MCF 10A (cell line): ENCODE data around the gene MAN2A1. TPM values are rescaled to one million over a fixed set of nuclear protein-coding genes. Genes with fewer than 3 reads are reported as not detected.
"Not testable (repeated sequence)": the region's sequence is repeated elsewhere in the genome, so short reads cannot be mapped to it uniquely, and the experiment has no call there.

Experiments
- BruUV-seq: library from RNA; stranded (reverse); fragments of 400-500 nt; replicated peaks from 2 replicates; lab custom pipeline; 2021; lab: Mats Ljungman, UMichigan
- CTCF ChIA-PET: fragments of 300-600 bp; sonication (Branson Sonifier 250); formaldehyde crosslinking; extraction: SDS; loops from one replicate; lab custom pipeline; 2021; ENCODE audit warnings: antibody characterized with exemption, inconsistent platforms; lab: Yijun Ruan, JAX
- POLR2A ChIA-PET: fragments of 300-600, 350-650 bp; sonication (Branson Sonifier 250); formaldehyde crosslinking; extraction: SDS; loops from one replicate; lab custom pipeline; 2020; ENCODE audit warnings: antibody characterized with exemption, inconsistent platforms; lab: Yijun Ruan, JAX
- DNase-seq: peaks from one replicate; pipeline ENCODE4 v3.0.0-alpha.2; 2018; ENCODE audit not compliant: unreplicated experiment
- H3K27ac Mint-ChIP-seq: one replicate; pipeline ENCODE4 v1.8.0; 2022; ENCODE audit warnings: mild to moderate bottlenecking, low read depth, mixed read lengths; ENCODE audit not compliant: unreplicated experiment
- H3K27me3 Mint-ChIP-seq: one replicate; pipeline ENCODE4 v1.8.0; 2022; ENCODE audit warnings: mixed read lengths; ENCODE audit not compliant: insufficient read depth, unreplicated experiment
- H3K36me3 Mint-ChIP-seq: one replicate; pipeline ENCODE4 v1.8.0; 2022; ENCODE audit warnings: mild to moderate bottlenecking, moderate library complexity, mixed read lengths; ENCODE audit not compliant: insufficient read depth, unreplicated experiment
- H3K4me1 Mint-ChIP-seq: one replicate; pipeline ENCODE4 v1.8.0; 2022; ENCODE audit warnings: mixed read lengths; ENCODE audit not compliant: insufficient read depth, unreplicated experiment
- H3K4me3 Mint-ChIP-seq: one replicate; pipeline ENCODE4 v1.8.0; 2022; ENCODE audit warnings: mild to moderate bottlenecking, moderate library complexity, mixed read lengths; ENCODE audit not compliant: unreplicated experiment
- H3K9me3 Mint-ChIP-seq: one replicate; pipeline ENCODE4 v1.8.0; 2022; ENCODE audit warnings: mixed read lengths; ENCODE audit not compliant: unreplicated experiment
- intact Hi-C: fragments of 100-400 bp; cut with micrococcal nuclease; formaldehyde crosslinking; loops from 2 replicates; pipeline ENCODE4 v1.14.1; 2022
- total RNA-seq: library from RNA; stranded (reverse); gene quantifications from 2 replicates; pipeline ENCODE4 v1.2.3, GENCODE V29; 2022
- TF ChIP-seq, protein P1 (sequence below): fragments of 200-600 bp; IDR thresholded peaks from one replicate; pipeline ENCODE4 v1.8.0; 2022; ENCODE audit warnings: antibody characterized with exemption, mild to moderate bottlenecking; ENCODE audit not compliant: unreplicated experiment

MAN2A1 gene
- total RNA-seq, 1 experiment from 2014 or later, result 44.1 TPM

DNA sequence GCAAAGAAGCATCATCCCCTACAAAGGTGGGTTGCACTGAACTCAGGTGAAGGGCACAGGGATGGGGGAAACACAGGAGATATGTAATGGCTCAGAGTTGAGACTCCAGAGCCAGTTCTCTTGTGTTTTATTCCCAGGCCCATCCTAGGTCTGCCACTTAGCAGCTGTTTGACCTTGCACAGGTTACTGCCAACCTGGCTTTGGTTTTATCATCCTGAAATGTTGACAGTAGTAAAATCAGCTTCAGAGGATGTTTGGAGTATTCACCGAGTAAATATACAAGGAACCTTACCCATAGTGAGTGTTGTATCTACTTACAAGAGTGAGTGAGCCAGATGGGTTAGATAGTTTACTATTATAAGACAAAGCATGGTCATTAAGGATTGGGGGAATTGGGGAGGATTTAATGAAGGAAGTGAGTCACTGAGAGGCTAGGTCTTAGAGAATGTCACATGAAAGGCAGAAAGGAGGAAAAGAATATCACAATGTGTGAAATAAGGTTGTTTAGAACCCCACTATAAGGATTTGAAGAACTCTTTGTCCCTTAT, 141.3 kb downstream of the MAN2A1 start:
- Mint-ChIP-seq H3K27me3 (no peaks in the 10 kb centered on the region), H3K9me3 (no peaks in the 10 kb centered on the region), H3K36me3 (peaks cover 29% of the 10 kb centered on the region), H3K4me1 (peaks cover 13% of the 10 kb centered on the region), H3K4me3 (no peak overlapping the region), H3K27ac (no peak overlapping the region)
- DNase-seq, result no peak
- ChIA-PET CTCF (interaction anchor here (0.6 to 0.7 kb wide), 3 partner anchors 14 to 468 kb away, joined by 3 read pairs; no protein-coding TSS in a partner anchor), POLR2A (interaction anchor here (1.5 kb wide), 1 partner anchor 30 kb away, joined by 3 read pairs; no protein-coding TSS in a partner anchor)
- TF ChIP-seq, protein P1, sequence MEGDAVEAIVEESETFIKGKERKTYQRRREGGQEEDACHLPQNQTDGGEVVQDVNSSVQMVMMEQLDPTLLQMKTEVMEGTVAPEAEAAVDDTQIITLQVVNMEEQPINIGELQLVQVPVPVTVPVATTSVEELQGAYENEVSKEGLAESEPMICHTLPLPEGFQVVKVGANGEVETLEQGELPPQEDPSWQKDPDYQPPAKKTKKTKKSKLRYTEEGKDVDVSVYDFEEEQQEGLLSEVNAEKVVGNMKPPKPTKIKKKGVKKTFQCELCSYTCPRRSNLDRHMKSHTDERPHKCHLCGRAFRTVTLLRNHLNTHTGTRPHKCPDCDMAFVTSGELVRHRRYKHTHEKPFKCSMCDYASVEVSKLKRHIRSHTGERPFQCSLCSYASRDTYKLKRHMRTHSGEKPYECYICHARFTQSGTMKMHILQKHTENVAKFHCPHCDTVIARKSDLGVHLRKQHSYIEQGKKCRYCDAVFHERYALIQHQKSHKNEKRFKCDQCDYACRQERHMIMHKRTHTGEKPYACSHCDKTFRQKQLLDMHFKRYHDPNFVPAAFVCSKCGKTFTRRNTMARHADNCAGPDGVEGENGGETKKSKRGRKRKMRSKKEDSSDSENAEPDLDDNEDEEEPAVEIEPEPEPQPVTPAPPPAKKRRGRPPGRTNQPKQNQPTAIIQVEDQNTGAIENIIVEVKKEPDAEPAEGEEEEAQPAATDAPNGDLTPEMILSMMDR, result no peak
- no TSS peak for BruUV-seq
- intact Hi-C loops, result no loop called here

DNA sequence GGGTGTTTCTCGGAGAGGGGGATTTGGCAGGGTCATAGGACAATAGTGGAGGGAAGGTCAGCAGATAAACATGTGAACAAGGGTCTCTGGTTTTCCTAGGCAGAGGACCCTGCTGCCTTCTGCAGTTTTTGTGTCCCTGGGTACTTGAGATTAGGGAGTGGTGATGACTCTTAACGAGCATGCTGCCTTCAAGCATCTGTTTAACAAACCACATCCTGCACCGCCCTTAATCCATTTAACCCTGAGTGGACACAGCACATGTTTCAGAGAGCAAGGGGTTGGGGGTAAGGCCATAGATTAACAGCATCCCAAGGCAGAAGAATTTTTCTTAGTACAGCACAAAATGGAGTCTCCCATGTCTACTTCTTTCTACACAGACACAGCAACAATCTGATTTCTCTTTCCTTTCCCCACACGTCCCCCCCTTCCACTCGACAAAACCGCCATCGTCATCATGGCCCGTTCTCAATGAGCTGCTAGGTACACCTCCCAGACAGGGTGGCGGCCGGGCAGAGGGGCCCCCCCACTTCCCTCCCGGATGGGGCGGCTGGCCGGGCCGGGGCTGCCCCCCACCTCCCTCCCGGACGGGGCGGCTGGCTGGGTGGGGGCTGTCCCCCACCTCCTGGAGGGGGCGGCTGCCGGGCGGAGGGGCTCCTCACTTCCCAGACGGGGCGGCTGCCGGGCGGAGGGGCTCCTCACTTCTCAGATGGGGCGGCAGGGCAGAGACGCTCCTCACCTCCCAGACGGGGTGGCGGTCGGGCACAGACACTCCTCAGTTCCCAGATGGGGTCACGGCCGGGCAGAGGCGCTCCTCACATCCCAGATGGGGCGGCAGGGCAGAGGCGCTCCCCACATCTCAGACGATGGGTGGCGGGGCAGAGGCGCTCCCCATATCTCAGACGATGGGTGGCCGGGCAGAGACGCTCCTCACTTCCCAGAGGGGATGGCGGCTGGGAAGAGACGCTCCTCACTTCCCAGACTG, 142.8 kb downstream of the MAN2A1 start:
- CTCF ChIA-PET, H3K27ac Mint-ChIP-seq: not testable (repeated sequence)

DNA sequence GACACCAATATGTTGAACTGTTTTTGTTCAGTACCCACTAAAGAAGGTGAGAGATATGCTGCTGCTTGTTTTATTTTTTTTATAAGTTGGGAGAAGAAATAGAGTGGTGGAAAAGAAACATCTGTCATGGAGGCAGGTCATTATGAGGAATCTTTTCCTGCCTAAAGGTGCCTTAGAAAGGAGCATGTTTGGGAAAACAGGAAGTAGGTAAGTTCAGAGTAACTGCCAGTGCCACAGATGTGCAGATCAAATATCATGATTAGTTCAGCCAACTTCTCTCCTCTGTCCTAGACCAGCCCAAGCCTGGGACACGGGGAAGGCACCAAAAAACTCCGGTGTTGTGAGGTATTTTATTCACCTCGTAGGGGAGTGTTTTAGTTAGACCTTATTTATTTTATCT, 144.2 kb downstream of the MAN2A1 start:
- Mint-ChIP-seq H3K36me3 (peaks cover 15% of the 10 kb centered on the region), H3K27me3 (no peaks in the 10 kb centered on the region), H3K27ac (no peak overlapping the region), H3K4me1 (peaks cover 6% of the 10 kb centered on the region), H3K9me3 (no peaks in the 10 kb centered on the region), H3K4me3 (no peak overlapping the region)
- intact Hi-C loops, result no loop called here
- CTCF ChIA-PET, result no interaction called here
- BruUV-seq, result no TSS peak
- TF ChIP-seq, protein P1, result no peak
- POLR2A ChIA-PET, result no interaction called here
- DNase-seq, result no peak

More for the DNA sequence above, 142.8 kb downstream of the MAN2A1 start:
- intact Hi-C loops, BruUV-seq, H3K4me3 Mint-ChIP-seq, H3K9me3 Mint-ChIP-seq, DNase-seq, H3K4me1 Mint-ChIP-seq, H3K27me3 Mint-ChIP-seq, POLR2A ChIA-PET: not testable (repeated sequence)
- peaks cover 21% of the 10 kb centered on the region for H3K36me3 Mint-ChIP-seq

DNA sequence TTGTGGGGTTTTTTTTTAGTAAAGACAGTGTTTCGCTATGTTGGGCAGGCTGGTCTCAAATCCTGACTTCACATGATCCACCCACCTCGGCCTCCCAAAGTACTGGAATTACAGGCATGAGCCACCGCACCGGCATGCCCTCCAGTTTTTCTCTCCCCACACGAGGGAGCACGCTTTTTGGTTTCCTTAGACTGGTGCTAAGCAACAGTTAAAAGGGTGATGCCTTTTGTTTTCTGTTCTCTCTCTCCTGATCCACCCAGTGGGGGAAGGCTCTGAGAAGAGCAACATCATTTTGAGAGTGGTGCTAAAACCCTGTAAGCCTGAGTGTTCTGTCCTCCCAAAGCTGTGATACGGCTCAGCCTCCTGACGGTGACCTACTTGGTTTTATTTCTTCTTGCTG, 146.6 kb downstream of the MAN2A1 start:
- DNase-seq, result no peak
- no peaks in the 10 kb centered on the region for H3K9me3 Mint-ChIP-seq
- ChIA-PET CTCF (interaction anchor here (0.6 kb wide), 1 partner anchor 1102 kb away, joined by 3 read pairs; no protein-coding TSS in a partner anchor), POLR2A (no interaction called here)
- H3K4me3 Mint-ChIP-seq, result no peak overlapping the region
- H3K27ac Mint-ChIP-seq, result no peak overlapping the region
- peaks cover 1% of the 10 kb centered on the region for H3K4me1 Mint-ChIP-seq
- BruUV-seq, result no TSS peak
- peaks cover 17% of the 10 kb centered on the region for H3K36me3 Mint-ChIP-seq
- intact Hi-C loops, result no loop called here
- H3K27me3 Mint-ChIP-seq, result no peaks in the 10 kb centered on the region
- TF ChIP-seq, protein P1, result no peak
